HepG2 (cell line): Measurements from ENCODE around the gene UCKL1. TPM values are rescaled to one million over a fixed set of nuclear protein-coding genes. Genes with fewer than 3 reads are reported as not detected.

Experiments
- ADNP ChIP-seq: sonication (generic); formaldehyde crosslinking; IDR thresholded peaks from 2 replicates; pipeline ENCODE4 v1.4.0; 2020; ENCODE audit warnings: missing genetic modification reagents
- CEBPG ChIP-seq: IDR thresholded peaks from 2 replicates; pipeline ENCODE4 v1.6.1; 2016
- CENPX ChIP-seq: sonication (generic); formaldehyde crosslinking; IDR thresholded peaks from 2 replicates; pipeline ENCODE4 v1.9.0; 2021; ENCODE audit warnings: mild to moderate bottlenecking, missing genetic modification reagents, moderate library complexity
- EED ChIP-seq: sonication (generic); formaldehyde crosslinking; IDR thresholded peaks from 2 replicates; pipeline ENCODE4 v1.5.0; 2020; ENCODE audit warnings: mild to moderate bottlenecking, missing genetic modification reagents
- ELF3 ChIP-seq: IDR thresholded peaks from 2 replicates; pipeline ENCODE4 v1.6.1; 2016; ENCODE audit warnings: missing genetic modification reagents, missing compliant biosample characterization
- EP300 ChIP-seq, 3 experiments: sonication (generic) in 1 of 3; formaldehyde crosslinking in 1 of 3; IDR thresholded peaks; 2 replicates each; pipeline versions ENCODE4 v1.5.1 to v1.6.1; 2011 to 2020; ENCODE audit warnings: low read depth in 2 of 3, low read length in 2 of 3, borderline replicate concordance in 1 of 3, improper control_type of control experiment in 1 of 3, mild to moderate bottlenecking in 1 of 3, missing genetic modification reagents in 1 of 3, moderate library complexity in 1 of 3
- GRHL1 ChIP-seq: sonication (generic); formaldehyde crosslinking; conservative IDR thresholded peaks from 2 replicates; pipeline ENCODE4 v1.8.0; 2022; ENCODE audit warnings: missing genetic modification reagents
- HIC2 ChIP-seq: sonication (generic); formaldehyde crosslinking; IDR thresholded peaks from 2 replicates; pipeline ENCODE4 v1.9.0; 2022; ENCODE audit warnings: low read depth, missing genetic modification reagents
- JUND ChIP-seq: sonication (generic); formaldehyde crosslinking; IDR thresholded peaks from 2 replicates; pipeline ENCODE4 v1.8.0; 2022; ENCODE audit warnings: mild to moderate bottlenecking, missing genetic modification reagents
- MAFG ChIP-seq: sonication (generic); formaldehyde crosslinking; IDR thresholded peaks from 2 replicates; pipeline ENCODE4 v1.5.1; 2020; ENCODE audit warnings: mild to moderate bottlenecking, missing genetic modification reagents
- MEIS2 ChIP-seq: sonication (generic); formaldehyde crosslinking; IDR thresholded peaks from 2 replicates; pipeline ENCODE4 v1.9.0; 2021; ENCODE audit warnings: mild to moderate bottlenecking, missing genetic modification reagents
- MTA1 ChIP-seq: sonication (generic); formaldehyde crosslinking; IDR thresholded peaks from 2 replicates; pipeline ENCODE4 v1.4.0; 2020; ENCODE audit warnings: missing genetic modification reagents, mild to moderate bottlenecking, borderline replicate concordance
- MTERF4 ChIP-seq: sonication (generic); formaldehyde crosslinking; IDR thresholded peaks from 2 replicates; pipeline ENCODE4 v1.8.0; 2023; ENCODE audit warnings: mild to moderate bottlenecking, missing genetic modification reagents
- MXD4 ChIP-seq: IDR thresholded peaks from 2 replicates; pipeline ENCODE4 v1.6.1; 2016; ENCODE audit warnings: mild to moderate bottlenecking, missing biosample characterization, missing genetic modification reagents
- NFATC3 ChIP-seq: sonication (generic); formaldehyde crosslinking; IDR thresholded peaks from 2 replicates; pipeline ENCODE4 v1.5.1; 2020; ENCODE audit warnings: mild to moderate bottlenecking, missing genetic modification reagents
- PITX1 ChIP-seq: sonication (generic); formaldehyde crosslinking; IDR thresholded peaks from 2 replicates; pipeline ENCODE4 v1.5.1; 2020; ENCODE audit warnings: mild to moderate bottlenecking, missing genetic modification reagents
- RXRB ChIP-seq: IDR thresholded peaks from 2 replicates; pipeline ENCODE4 v1.6.1; 2016; ENCODE audit warnings: borderline replicate concordance, missing genetic modification reagents, missing compliant biosample characterization
- SAP130 ChIP-seq: IDR thresholded peaks from 2 replicates; pipeline ENCODE4 v1.6.1; 2016; ENCODE audit warnings: low read depth
- SRSF1 ChIP-seq: fragments of 200-400 bp; formaldehyde crosslinking; optimal IDR thresholded peaks from 2 replicates; pipeline ENCODE3; 2017; ENCODE audit warnings: mild to moderate bottlenecking, low read depth, low read length, moderate library complexity
- STAT5B ChIP-seq: sonication (generic); formaldehyde crosslinking; IDR thresholded peaks from 2 replicates; pipeline ENCODE4 v1.4.0; 2020; ENCODE audit warnings: missing genetic modification reagents
- THYN1 ChIP-seq: sonication (generic); formaldehyde crosslinking; IDR thresholded peaks from 2 replicates; pipeline ENCODE4 v1.8.1; 2023; ENCODE audit warnings: low read depth, mild to moderate bottlenecking, moderate library complexity, missing genetic modification reagents, borderline replicate concordance
- ZBTB7B ChIP-seq: sonication (generic); formaldehyde crosslinking; IDR thresholded peaks from 2 replicates; pipeline ENCODE4 v1.4.0; 2020; ENCODE audit warnings: missing genetic modification reagents
- ZNF101 ChIP-seq: sonication (generic); formaldehyde crosslinking; IDR thresholded peaks from 2 replicates; pipeline ENCODE4 v1.4.0; 2020; ENCODE audit warnings: mild to moderate bottlenecking, low read depth, missing genetic modification reagents, borderline replicate concordance
- ZNF530 ChIP-seq: sonication (generic); formaldehyde crosslinking; IDR thresholded peaks from 2 replicates; pipeline ENCODE4 v1.5.0; 2020; ENCODE audit warnings: low read depth, mild to moderate bottlenecking, missing genetic modification reagents
- ZNF891 ChIP-seq: sonication (generic); formaldehyde crosslinking; IDR thresholded peaks from 2 replicates; pipeline ENCODE4 v1.5.0; 2020; ENCODE audit warnings: mild to moderate bottlenecking, missing genetic modification reagents
- polyA plus RNA-seq, 8 experiments: library from polyadenylated mRNA; depleted of rRNA in 3 of 8; stranded (reverse) in 7 of 8; unstranded in 1 of 8; fragments of >200 nt; fragmentation: Illumina TruSeq in 4 of 8; extraction: Trizol in 4 of 8; gene quantifications; 2 replicates each; pipeline versions ENCODE4 v1.2.1 to v1.2.3, GENCODE V29; 2011 to 2016; ENCODE audit warnings: low read depth in 4 of 8, missing spikeins in 1 of 8, mixed read lengths in 1 of 8; ENCODE audit not compliant: insufficient read depth in 1 of 8
- total RNA-seq, 5 experiments: library from RNA; depleted of rRNA; stranded (reverse); fragments of >200 nt; fragmentation: Illumina TruSeq; extraction: Trizol; gene quantifications; 2 replicates each; pipeline ENCODE4 v1.2.3, GENCODE V29; 2016; ENCODE audit warnings: low read depth in 1 of 5

The UCKL1 gene
- total and polyA plus RNA-seq, 2 of the 13 experiments (the other 11 are each of a cell fraction or from before 2014, with no cell fraction given) = 50.2 to 126 TPM

GRCh38 chr20:63977739-63978276 lies 21.6 kb upstream of the UCKL1 start (continued):
- TF ChIP-seq ZBTB7B (CRISPR knock-in tag) = peak; percentile 96
- TF ChIP-seq ZNF891 = peak; percentile 32; the same call in 1 of the 2 replicates
- peak; percentile 91 for TF ChIP-seq MEIS2
- peak; percentile 71 for TF ChIP-seq HIC2 (CRISPR knock-in tag)
- TF ChIP-seq EP300 (IDR thresholded peaks at IDR 0.05; ENCODE audit: low read depth in 2 of 2, low read length in 2 of 2) = no peak; a peak in 1 of 4 replicates
- no peak; the same call in 1 of the 2 replicates for TF ChIP-seq EP300 (CRISPR knock-in tag; IDR thresholded peaks at IDR 0.05; ENCODE audit: borderline replicate concordance)
- TF ChIP-seq CEBPG (CRISPR knock-in tag) = peak; percentile 56
- TF ChIP-seq ELF3 (CRISPR knock-in tag) = peak; percentile 64
- peak; percentile 95 for TF ChIP-seq JUND (CRISPR knock-in tag)
- no peak for TF ChIP-seq STAT5B (CRISPR knock-in tag)
- TF ChIP-seq NFATC3 (CRISPR knock-in tag) = no peak
- TF ChIP-seq PITX1 = no peak; the same call in 1 of the 2 replicates
- TF ChIP-seq MXD4 (CRISPR knock-in tag) = peak; percentile 94
- TF ChIP-seq ZNF101 (CRISPR knock-in tag) = 0 out of 2 replicates have a peak, but pooled peaks have one; percentile 21
- TF ChIP-seq ZNF530 (CRISPR knock-in tag) = no peak
- peak; percentile 94 for TF ChIP-seq MTA1 (CRISPR knock-in tag)
- peak; percentile 11 for TF ChIP-seq SRSF1
- TF ChIP-seq RXRB (CRISPR knock-in tag) = peak; percentile 60; the same call in 1 of the 2 replicates
- TF ChIP-seq MTERF4 (CRISPR knock-in tag) = peak; percentile 93
- no peak for TF ChIP-seq EED (CRISPR knock-in tag)
- TF ChIP-seq GRHL1 = no peak
- TF ChIP-seq ADNP (CRISPR knock-in tag) = no peak
- TF ChIP-seq CENPX (CRISPR knock-in tag) = no peak
- no peak for TF ChIP-seq MAFG (CRISPR knock-in tag)
- no peak for TF ChIP-seq THYN1
- TF ChIP-seq SAP130 (CRISPR knock-in tag) = peak; percentile 100
